HL-60 (cell line): ENCODE data around the gene BHLHE23.

Experiments
- DNase-seq, 2 experiments: peaks; one replicate each; pipeline ENCODE4 v3.0.0-alpha.2; 2010 to 2020; ENCODE audit warnings: low read depth in 1 of 2, low spot score in 1 of 2
- H3K27ac ChIP-seq: fragments of 250-450 bp; sonication (Bioruptor Pico); replicated peaks from 2 replicates; pipeline ENCODE4 v1.5.1; 2020; ENCODE audit warnings: mild to moderate bottlenecking, moderate library complexity
- H3K27me3 ChIP-seq: fragments of 250-450 bp; sonication (Bioruptor Pico); 2 replicates; pipeline ENCODE4 v1.5.1; 2021; ENCODE audit warnings: mild to moderate bottlenecking, moderate library complexity; ENCODE audit not compliant: insufficient read depth, poor library complexity, severe bottlenecking
- H3K4me3 ChIP-seq: replicated peaks from 2 replicates; pipeline ENCODE4 v1.5.1; 2011; ENCODE audit warnings: mild to moderate bottlenecking, control low read depth, low read length; ENCODE audit not compliant: insufficient read depth
- CTCF ChIP-seq: IDR thresholded peaks from one replicate; pipeline ENCODE4 v1.5.1; 2011; ENCODE audit warnings: low read length, control low read depth, inconsistent platforms; ENCODE audit not compliant: insufficient read depth
- GABPA ChIP-seq: IDR thresholded peaks from 2 replicates; pipeline ENCODE4 v1.6.1; 2012; ENCODE audit warnings: low read depth
- POLR2AphosphoS5 ChIP-seq: IDR thresholded peaks from 2 replicates; pipeline ENCODE4 v1.6.1; 2012; ENCODE audit warnings: low read depth
- REST ChIP-seq: IDR thresholded peaks from 2 replicates; pipeline ENCODE4 v1.6.1; 2012; ENCODE audit warnings: low read depth; ENCODE audit not compliant: insufficient replicate concordance
- SPI1 ChIP-seq: IDR thresholded peaks from 2 replicates; pipeline ENCODE4 v1.6.1; 2012; ENCODE audit warnings: low read depth, mild to moderate bottlenecking, borderline replicate concordance

The BHLHE23 gene

GRCh38 chr20:63007360-63007645 is 539 bp upstream of the BHLHE23 start:
- peaks cover 87% of the 10 kb centered on the region for H3K27me3 ChIP-seq
- DNase-seq: no peak
- no peak overlapping the region for H3K4me3 ChIP-seq
- TF ChIP-seq REST (no peak), CTCF (no peak), POLR2AphosphoS5 (no peak), GABPA (no peak), SPI1 (no peak)
- no peak overlapping the region for H3K27ac ChIP-seq

GRCh38 chr20:63005862-63006539 is 763 bp downstream of the BHLHE23 start:
- Histone ChIP-seq H3K27ac (no peak overlapping the region), H3K27me3 (peaks cover 76% of the 10 kb centered on the region), H3K4me3 (no peak overlapping the region)
- DNase-seq: no peak
- TF ChIP-seq CTCF (no peak), REST (no peak)

- no peak for DNase-seq
- peaks cover 77% of the 10 kb centered on the region for H3K27me3 ChIP-seq
- H3K4me3 ChIP-seq: no peak overlapping the region
- TF ChIP-seq SPI1: no peak
- no peak for TF ChIP-seq CTCF
- TF ChIP-seq REST: no peak
- TF ChIP-seq POLR2AphosphoS5: no peak
- TF ChIP-seq GABPA: no peak
- H3K27ac ChIP-seq: no peak overlapping the region
These were observed 1.4 kb downstream of the BHLHE23 start for GRCh38 chr20:63005365-63005861.
